H1 (cell line): ENCODE measurements around the gene GSE1. TPM values are rescaled to one million over a fixed set of nuclear protein-coding genes. Genes with fewer than 3 reads are reported as not detected.
A peak's percentile ranks its signal among the peaks of the same experiment; 100 is the strongest.

Experiments used
- CTCF ChIA-PET: fragments of 300-600 bp; sonication (Branson Sonifier 250); formaldehyde crosslinking; loops from one replicate; lab custom pipeline; 2021; ENCODE audit not compliant: partially characterized antibody; lab: Charles Lee
- POLR2A ChIA-PET: fragments of 300-600 bp; sonication (Branson Sonifier 250); formaldehyde crosslinking; loops from one replicate; lab custom pipeline; 2021; ENCODE audit warnings: inconsistent platforms; ENCODE audit not compliant: partially characterized antibody; lab: Charles Lee
- DNase-seq, 2 experiments: peaks; one replicate each; pipeline versions ENCODE4 v3.0.0 to v3.0.0-alpha.2; 2010 to 2022; ENCODE audit warnings: low spot score in 2 of 2, low read depth in 1 of 2, mixed read lengths in 1 of 2
- FAIRE-seq: peaks from 2 replicates; lab custom pipeline; 2011; peaks lifted over from hg19 to GRCh38; lab: Jason Lieb, UNC
- H2AFZ ChIP-seq: 2 replicates; pipeline ENCODE4 v1.8.1; 2012; ENCODE audit warnings: low read length, inconsistent platforms
- H2AK5ac ChIP-seq: 2 replicates; pipeline ENCODE4 v1.6.1; 2013; ENCODE audit warnings: low read depth, low read length
- H2BK120ac ChIP-seq: replicated peaks from 2 replicates; pipeline ENCODE3; 2013; ENCODE audit warnings: low read depth, low read length, inconsistent platforms
- H2BK12ac ChIP-seq: 2 replicates; pipeline ENCODE4 v1.6.1; 2013; ENCODE audit warnings: low read depth, low read length
- H2BK15ac ChIP-seq: 2 replicates; pipeline ENCODE4 v1.6.1; 2013; ENCODE audit warnings: low read length
- H2BK20ac ChIP-seq: 2 replicates; pipeline ENCODE4 v1.6.1; 2013; ENCODE audit warnings: low read length
- H2BK5ac ChIP-seq: 2 replicates; pipeline ENCODE4 v1.6.1; 2013; ENCODE audit warnings: low read depth, low read length
- H3K14ac ChIP-seq: 2 replicates; pipeline ENCODE4 v1.6.1; 2013; ENCODE audit warnings: inconsistent platforms; ENCODE audit not compliant: insufficient read length
- H3K18ac ChIP-seq: 2 replicates; pipeline ENCODE4 v1.6.1; 2013; ENCODE audit warnings: low read length; ENCODE audit errors: extremely low read depth
- H3K23ac ChIP-seq: 2 replicates; pipeline ENCODE4 v1.6.1; 2013; ENCODE audit warnings: inconsistent platforms; ENCODE audit not compliant: insufficient read length
- H3K23me2 ChIP-seq: 2 replicates; pipeline ENCODE4 v1.6.1; 2013; ENCODE audit warnings: low read depth, low read length
- H3K27ac ChIP-seq: 2 replicates; pipeline ENCODE4 v1.6.1; 2011; ENCODE audit warnings: low read depth, low read length, inconsistent platforms
- H3K27me3 ChIP-seq, 4 experiments: replicated peaks in 1 of 4; 1 replicate in 1 of 4; 2 replicates in 3 of 4; pipeline versions ENCODE4 v1.6.1 to v1.8.1; 2011 to 2013; ENCODE audit warnings: low read length in 3 of 4, mild to moderate bottlenecking in 3 of 4, inconsistent platforms in 2 of 4, mixed read lengths in 2 of 4, moderate library complexity in 1 of 4; ENCODE audit not compliant: control insufficient read depth in 3 of 4, insufficient read depth in 3 of 4; ENCODE audit errors: extremely low read depth in 1 of 4
- H3K36me3 ChIP-seq, 4 experiments: 2 replicates each; pipeline versions ENCODE4 v1.6.1 to v1.8.1; 2011 to 2013; ENCODE audit warnings: mild to moderate bottlenecking in 4 of 4, low read length in 3 of 4, moderate library complexity in 2 of 4, control low read depth in 1 of 4, inconsistent platforms in 1 of 4; ENCODE audit not compliant: insufficient read depth in 4 of 4, control insufficient read depth in 2 of 4
- H3K4ac ChIP-seq: replicated peaks from 2 replicates; pipeline ENCODE3; 2013; ENCODE audit warnings: low read length, low read depth, mixed read lengths, inconsistent platforms; ENCODE audit not compliant: insufficient read length
- H3K4me1 ChIP-seq, 4 experiments: replicated peaks in 1 of 4; 1 replicate in 1 of 4; 2 replicates in 3 of 4; pipeline versions ENCODE4 v1.6.1 to v1.8.1; 2011 to 2013; ENCODE audit warnings: low read length in 3 of 4, inconsistent platforms in 2 of 4, mixed read lengths in 1 of 4; ENCODE audit not compliant: insufficient read depth in 4 of 4, control insufficient read depth in 3 of 4
- H3K4me2 ChIP-seq, 2 experiments: 2 replicates each; pipeline versions ENCODE4 v1.6.1 to v1.8.1; 2011 to 2013; ENCODE audit warnings: low read depth in 2 of 2, low read length in 2 of 2, control low read depth in 1 of 2, inconsistent platforms in 1 of 2, mild to moderate bottlenecking in 1 of 2; ENCODE audit not compliant: insufficient read depth in 1 of 2
- H3K4me3 ChIP-seq, 4 experiments: fragments of 200-600, 300-600 bp in 1 of 4; sonication (generic), shearing (Covaris generic), sonication (Bioruptor Twin) in 1 of 4; 2 replicates each; pipeline versions ENCODE4 v1.5.1 to v1.8.1; 2011 to 2016; ENCODE audit warnings: low read length in 4 of 4, low read depth in 3 of 4, control low read depth in 2 of 4, inconsistent platforms in 2 of 4, mild to moderate bottlenecking in 2 of 4, mixed read lengths in 1 of 4, moderate library complexity in 1 of 4; ENCODE audit not compliant: insufficient read depth in 2 of 4; ENCODE audit errors: extremely low read depth in 1 of 4
- H3K56ac ChIP-seq: replicated peaks from 2 replicates; pipeline ENCODE3; 2013; ENCODE audit warnings: low read depth, mild to moderate bottlenecking, mixed read lengths, low read length, inconsistent platforms; ENCODE audit not compliant: insufficient read length
- H3K79me1 ChIP-seq: 2 replicates; pipeline ENCODE4 v1.6.1; 2013; ENCODE audit warnings: low read depth, low read length, control low read depth
- H3K79me2 ChIP-seq, 2 experiments: 2 replicates each; pipeline versions ENCODE4 v1.6.1 to v1.8.1; 2012 to 2013; ENCODE audit warnings: low read length in 2 of 2, mild to moderate bottlenecking in 2 of 2, inconsistent platforms in 1 of 2; ENCODE audit not compliant: insufficient read depth in 2 of 2, control insufficient read depth in 1 of 2
- H3K9ac ChIP-seq, 4 experiments: replicated peaks in 1 of 4; 1 replicate in 1 of 4; 2 replicates in 3 of 4; pipeline versions ENCODE4 v1.6.1 to v1.8.1; 2011 to 2013; ENCODE audit warnings: low read depth in 3 of 4, low read length in 3 of 4, control low read depth in 2 of 4, mild to moderate bottlenecking in 2 of 4, moderate library complexity in 2 of 4, inconsistent platforms in 1 of 4; ENCODE audit errors: extremely low read depth in 1 of 4
- H3K9me3 ChIP-seq, 2 experiments: 2 replicates each; pipeline versions ENCODE4 v1.6.1 to v1.8.1; 2012 to 2013; ENCODE audit warnings: mild to moderate bottlenecking in 2 of 2, moderate library complexity in 2 of 2, control low read depth in 1 of 2, inconsistent platforms in 1 of 2, low read depth in 1 of 2, low read length in 1 of 2, mixed read lengths in 1 of 2; ENCODE audit not compliant: insufficient read depth in 2 of 2
- H4K20me1 ChIP-seq, 2 experiments: replicated peaks in 1 of 2; 2 replicates each; pipeline versions ENCODE3 to v1.8.1; 2011 to 2013; ENCODE audit warnings: inconsistent platforms in 2 of 2, low read length in 2 of 2, mild to moderate bottlenecking in 1 of 2; ENCODE audit not compliant: insufficient read depth in 2 of 2, control insufficient read depth in 1 of 2
- H4K5ac ChIP-seq: 2 replicates; pipeline ENCODE4 v1.6.1; 2013; ENCODE audit warnings: low read length, low read depth, mixed read lengths, inconsistent platforms; ENCODE audit not compliant: insufficient read length
- H4K8ac ChIP-seq: 2 replicates; pipeline ENCODE4 v1.8.0; 2013; ENCODE audit warnings: mild to moderate bottlenecking, moderate library complexity, low read length, inconsistent platforms; ENCODE audit not compliant: insufficient read depth; ENCODE audit errors: extremely low read depth
- H4K91ac ChIP-seq: replicated peaks from 2 replicates; pipeline ENCODE3; 2013; ENCODE audit warnings: low read length, mixed read lengths, inconsistent platforms; ENCODE audit not compliant: insufficient read length
- CTBP2 ChIP-seq: IDR thresholded peaks from 2 replicates; pipeline ENCODE4 v1.7.0; 2011; ENCODE audit warnings: borderline replicate concordance, mild to moderate bottlenecking, moderate library complexity, mixed read lengths, low read length; ENCODE audit not compliant: insufficient read depth, insufficient read length
- NANOG ChIP-seq: IDR thresholded peaks from 2 replicates; pipeline ENCODE4 v1.6.1; 2011; ENCODE audit warnings: low read length, low read depth, mild to moderate bottlenecking, inconsistent platforms; ENCODE audit not compliant: insufficient read depth, poor library complexity, severe bottlenecking
- PHF8 ChIP-seq: fragments of 200-600 bp; sonication (generic); conservative IDR thresholded peaks from 2 replicates; pipeline ENCODE4 v1.7.1; 2012; ENCODE audit warnings: low read depth, mild to moderate bottlenecking, inconsistent platforms, low read length, moderate library complexity
- RFX5 ChIP-seq: IDR thresholded peaks from 2 replicates; pipeline ENCODE4 v1.6.1; 2011; ENCODE audit warnings: low read depth, low read length, improper control_type of control experiment, borderline replicate concordance
- USF2 ChIP-seq: IDR thresholded peaks from 2 replicates; pipeline ENCODE4 v1.6.1; 2011; ENCODE audit warnings: low read length, improper control_type of control experiment
- WGBS, 2 experiments: shearing (Covaris generic) in 1 of 2; methylation state at CpG; one replicate each; pipeline versions ENCODE4 v1.1.6 to v1.1.7; 2013 to 2015; ENCODE audit warnings: low lambda C conversion rate in 2 of 2, mixed read lengths in 2 of 2, inconsistent platforms in 1 of 2, low coverage in 1 of 2, missing lambda C conversion rate in 1 of 2; ENCODE audit not compliant: insufficient replicate concordance in 2 of 2, insufficient coverage in 1 of 2, insufficient read length in 1 of 2; ENCODE audit errors: extremely low coverage in 1 of 2, missing lambda C conversion rate in 1 of 2; 5-methylcytosine and 5-hydroxymethylcytosine counted together
- polyA plus RNA-seq, 7 experiments: library from polyadenylated mRNA; depleted of rRNA in 3 of 7; stranded (reverse) in 5 of 7; unstranded in 2 of 7; fragments of >200 nt in 5 of 7; fragments of 200-250 nt in 2 of 7; gene quantifications; 1 replicate in 5 of 7; 2 replicates in 1 of 7; 4 replicates in 1 of 7; pipeline versions ENCODE4 v1.2.1 to v1.2.3, GENCODE V29; 2011 to 2013; ENCODE audit warnings: missing spikeins in 2 of 7, mixed read lengths in 2 of 7
- total RNA-seq: library from RNA; stranded (reverse); fragmentation: NEBNext Ultra II Directional; extraction: Animal tissue kit (Norgen Biotek cat#: 25700); gene quantifications from 2 replicates; pipeline ENCODE4 v1.2.1, GENCODE V29; 2021

Gene GSE1
- total and polyA plus RNA-seq, 2 of the 8 experiments (the other 6 are each of a cell fraction or from before 2014, with no cell fraction given), result 26.0 to 65.6 TPM

DNA sequence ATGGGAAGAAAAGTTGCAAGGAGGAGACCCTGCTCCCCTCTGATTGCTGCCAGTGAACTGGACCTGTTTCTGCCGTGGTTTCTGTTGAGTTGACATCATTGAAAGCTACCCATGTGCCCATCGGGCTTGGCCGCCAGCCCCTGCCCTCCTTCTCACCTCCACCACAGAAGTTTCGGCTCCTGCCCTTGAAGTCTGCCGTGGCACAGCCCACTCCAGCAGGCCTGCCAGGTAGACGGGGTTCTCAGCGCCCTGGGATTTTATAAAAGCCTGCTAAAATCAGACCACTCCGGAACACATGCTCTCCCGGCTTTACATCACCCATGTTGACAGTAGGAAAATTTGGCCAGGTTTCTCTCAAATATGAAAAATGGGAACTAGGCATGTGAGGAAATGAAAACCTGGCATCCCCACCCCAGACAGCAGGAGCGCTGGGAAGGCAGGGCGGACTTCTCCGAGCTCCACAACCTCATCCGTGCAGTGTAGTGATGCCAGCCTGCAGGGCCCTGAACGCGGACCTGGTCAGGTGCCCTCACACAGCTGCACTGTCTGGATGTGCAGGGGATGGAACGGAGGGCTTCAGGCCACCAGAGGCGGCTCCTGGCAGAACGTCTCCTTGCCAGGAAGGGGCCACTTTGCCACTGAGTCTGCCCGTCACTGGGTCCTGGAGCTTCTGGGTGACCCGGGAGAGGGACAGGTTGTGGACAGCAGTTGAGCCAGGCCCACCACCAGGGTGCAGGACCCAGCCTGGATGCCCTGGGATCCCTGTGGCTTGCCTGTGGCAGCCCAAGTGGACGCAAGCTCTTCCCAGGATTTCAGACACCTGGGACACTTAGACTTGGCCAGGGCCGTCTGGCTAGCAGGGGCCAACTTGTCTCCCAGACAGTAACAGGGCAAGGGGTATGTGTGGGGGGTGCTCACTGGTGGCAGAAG lies 6.9 kb upstream of the GSE1 start:
- H3K27me3 ChIP-seq, result peaks cover 0 to 9% (median 4%) of the 10 kb centered on the region in 4 experiments; a peak in 2 of 7 replicates
- 86% methylated on average over 22 of the region's 22 CpGs; no CpG with 5 or more reads in 1 of the 2 experiments for WGBS, 2 experiments
- H3K18ac ChIP-seq, result peak overlapping the region; percentile 95
- DNase-seq, result peak in 1 of 2 experiments; percentile 54
- no peak overlapping the region for H3K23ac ChIP-seq
- CTCF ChIA-PET, result interaction anchor here (0.7 to 6.6 kb wide), 25 partner anchors 10 to 275 kb away, joined by 3 to 79 read pairs (median 6); no protein-coding TSS in a partner anchor
- peak overlapping the region; percentile 75; the same call in 1 of the 2 replicates for H2BK12ac ChIP-seq
- H3K79me2 ChIP-seq, result peaks cover 0 to 27% of the 10 kb centered on the region in 2 experiments; a peak in 2 of 4 replicates
- peak overlapping the region; percentile 95 for H2BK20ac ChIP-seq
- FAIRE-seq, result no peak
- 0 out of 2 replicates have a peak overlapping the region, but pooled peaks have one; percentile 22 for H3K27ac ChIP-seq
- H3K4me1 ChIP-seq, result peaks cover 10 to 67% (median 55%) of the 10 kb centered on the region in 4 experiments
- H4K5ac ChIP-seq, result peak overlapping the region; percentile 25
- peak overlapping the region; percentile 9; the same call in 1 of the 2 replicates for H2BK15ac ChIP-seq
- no peaks in the 10 kb centered on the region for H3K9me3 ChIP-seq
- peak overlapping the region; percentile 22 to 65; a peak in 2 of 4 replicates for H3K4me2 ChIP-seq
- no peak overlapping the region; the same call in 1 of the 2 replicates for H4K8ac ChIP-seq
- peak overlapping the region; percentile 60 for H2BK120ac ChIP-seq
- no peak overlapping the region for H2AFZ ChIP-seq
- peak overlapping the region; percentile 66; the same call in 1 of the 2 replicates for H2AK5ac ChIP-seq
- H3K4ac ChIP-seq, result peak overlapping the region; percentile 94
- H3K23me2 ChIP-seq, result no peaks in the 10 kb centered on the region; the same call in 1 of the 2 replicates
- peaks cover 0 to 2% of the 10 kb centered on the region in 2 experiments for H4K20me1 ChIP-seq
- no peak overlapping the region for H3K56ac ChIP-seq
- H3K4me3 ChIP-seq, result 0 out of 8 replicates have a peak overlapping the region, but pooled peaks of 1 of the 4 experiments have one; percentile 22
- H2BK5ac ChIP-seq, result peak overlapping the region; percentile 74; the same call in 1 of the 2 replicates
- H3K79me1 ChIP-seq, result no peaks in the 10 kb centered on the region; the same call in 1 of the 2 replicates
- peak overlapping the region; percentile 91 for H4K91ac ChIP-seq
- POLR2A ChIA-PET, result interaction anchor here (0.9 to 1.8 kb wide), 7 partner anchors 9 to 85 kb away, joined by 3 to 11 read pairs (median 3); no protein-coding TSS in a partner anchor
- H3K36me3 ChIP-seq, result no peaks in the 10 kb centered on the region; a peak in 1 of 8 replicates
- TF ChIP-seq PHF8 (no peak), NANOG (no peak), RFX5 (no peak), USF2 (no peak), CTBP2 (no peak)
- no peak overlapping the region for H3K14ac ChIP-seq
- no peak overlapping the region for H3K9ac ChIP-seq
